ENCODE results near the gene CCDC192.

CCDC192 gene

DNA sequence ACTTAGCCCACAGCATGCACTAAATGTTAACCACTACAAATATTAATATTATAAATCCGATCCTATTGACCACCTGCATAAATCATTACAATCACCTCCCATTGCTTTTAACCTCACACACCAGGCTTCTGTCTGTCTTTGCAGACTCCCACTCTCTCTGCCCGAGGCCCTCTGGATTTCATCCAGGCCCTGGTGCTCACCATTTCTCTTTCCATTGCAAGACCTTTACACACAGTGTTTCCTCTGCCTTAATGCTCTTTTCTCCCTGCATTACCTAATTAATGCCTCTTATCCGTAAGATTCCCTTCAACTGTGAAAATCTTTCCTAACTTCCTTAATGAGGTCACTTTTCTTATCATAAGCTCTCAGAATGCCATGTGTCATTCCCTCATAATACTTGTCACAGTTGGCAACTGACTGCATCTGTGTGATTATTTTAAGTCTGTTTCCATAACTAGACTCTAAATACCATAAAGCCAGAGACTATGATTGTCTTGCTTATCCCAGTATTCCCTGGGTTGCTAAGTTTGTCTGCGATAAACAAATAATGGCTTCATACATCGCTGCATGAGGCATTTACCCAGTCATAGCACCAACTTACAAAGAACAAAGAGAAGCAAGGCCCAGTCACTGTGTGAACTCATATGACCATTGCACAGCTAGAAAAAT lies 155.1 kb downstream of the CCDC192 start:
- no peak for DNase-seq (ENCODE audit: low spot score)
- no peak for TF ChIP-seq CTCF (IDR thresholded peaks at IDR 0.05; ENCODE audit: extremely low read depth, missing control alignments)

- DNase-seq (ENCODE audit: low spot score): no peak
- TF ChIP-seq CTCF (IDR thresholded peaks at IDR 0.05; ENCODE audit: extremely low read depth, missing control alignments): no peak
Observed at GRCh38 chr5:127860291-127860690, 157.1 kb downstream of the CCDC192 start.

DNA sequence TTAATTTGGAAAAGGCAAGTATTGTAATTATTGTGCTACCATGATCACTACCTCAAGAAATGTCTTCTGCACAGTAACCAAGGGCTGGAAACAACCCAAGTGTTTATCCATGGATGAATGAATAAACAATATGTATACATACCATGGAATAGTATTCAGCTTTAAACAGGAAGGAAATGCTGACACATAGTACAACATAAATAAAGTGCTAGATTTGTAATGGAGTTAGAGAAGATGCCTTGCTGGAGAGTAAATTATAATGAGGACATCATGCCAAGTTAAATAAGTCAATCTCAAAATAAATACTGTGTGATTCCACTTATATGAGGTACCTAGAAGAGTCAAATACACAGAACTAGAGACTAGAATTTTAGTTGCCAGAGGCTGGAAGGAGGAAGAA lies 160.0 kb downstream of the CCDC192 start:
- no peak for TF ChIP-seq CTCF (IDR thresholded peaks at IDR 0.05; ENCODE audit: extremely low read depth, missing control alignments)
- DNase-seq (ENCODE audit: low spot score): no peak

DNA sequence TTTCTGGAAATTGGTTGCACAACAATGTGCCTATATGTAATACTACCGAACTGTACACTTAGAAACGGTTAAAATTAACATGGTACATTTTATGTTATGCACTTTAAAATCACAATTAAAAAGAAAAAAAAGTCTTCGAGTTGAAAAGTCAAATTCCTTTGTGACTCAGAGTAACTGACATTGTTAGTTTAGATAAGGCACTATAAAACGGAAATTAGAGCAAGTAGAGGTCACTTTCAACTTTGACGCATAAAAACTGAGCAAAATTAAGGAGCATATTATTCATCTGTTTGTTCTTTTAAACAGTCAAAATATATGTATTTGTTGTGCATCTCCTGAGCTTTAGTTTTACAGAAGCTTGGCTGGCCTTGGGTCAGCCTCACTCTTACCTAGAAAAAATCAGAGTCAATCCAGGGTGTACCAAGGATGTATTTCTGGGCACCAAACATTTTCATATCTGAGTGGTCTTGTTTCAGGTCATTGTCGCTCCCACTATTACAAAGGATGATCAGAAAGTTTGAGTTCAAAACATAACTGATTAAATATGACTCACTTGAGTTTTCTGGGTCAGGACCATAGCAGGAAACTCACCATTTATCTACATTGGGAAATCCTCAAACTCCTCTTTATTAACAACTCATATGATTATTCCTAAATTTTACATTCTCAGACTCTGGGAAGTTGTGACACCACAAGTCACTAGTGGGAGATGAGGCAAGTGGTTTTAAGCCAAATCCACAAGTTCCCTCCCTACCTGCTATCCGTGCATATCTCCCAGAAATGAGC lies 160.6 kb downstream of the CCDC192 start:
- DNase-seq (ENCODE audit: low spot score): no peak
- no peak for TF ChIP-seq CTCF (IDR thresholded peaks at IDR 0.05; ENCODE audit: extremely low read depth, missing control alignments)

DNA sequence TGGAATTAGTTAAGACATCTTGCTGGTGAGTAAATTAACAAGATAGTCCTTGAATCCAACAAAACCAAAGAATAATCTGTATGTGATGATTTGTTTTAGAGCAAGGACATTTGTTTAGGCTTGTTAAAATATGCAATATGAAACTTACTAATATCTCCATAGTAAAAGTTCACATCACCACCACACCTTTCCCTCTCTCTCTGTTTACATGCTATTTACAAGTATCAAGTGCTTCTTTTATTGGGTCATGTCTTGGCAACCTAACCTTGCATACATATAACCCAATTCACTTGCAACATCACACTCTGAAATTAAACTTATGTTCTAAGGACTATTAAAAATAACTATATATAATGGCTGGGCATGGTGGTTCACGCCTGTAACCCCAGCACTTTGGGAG lies 161.3 kb downstream of the CCDC192 start:
- no peak for DNase-seq (ENCODE audit: low spot score)
- no peak for TF ChIP-seq CTCF (IDR thresholded peaks at IDR 0.05; ENCODE audit: extremely low read depth, missing control alignments)

- no peak for TF ChIP-seq CTCF (IDR thresholded peaks at IDR 0.05; ENCODE audit: extremely low read depth, missing control alignments)
- no peak for DNase-seq (ENCODE audit: low spot score)
Observed at GRCh38 chr5:127865273-127865672, 162.1 kb downstream of the CCDC192 start.

DNA sequence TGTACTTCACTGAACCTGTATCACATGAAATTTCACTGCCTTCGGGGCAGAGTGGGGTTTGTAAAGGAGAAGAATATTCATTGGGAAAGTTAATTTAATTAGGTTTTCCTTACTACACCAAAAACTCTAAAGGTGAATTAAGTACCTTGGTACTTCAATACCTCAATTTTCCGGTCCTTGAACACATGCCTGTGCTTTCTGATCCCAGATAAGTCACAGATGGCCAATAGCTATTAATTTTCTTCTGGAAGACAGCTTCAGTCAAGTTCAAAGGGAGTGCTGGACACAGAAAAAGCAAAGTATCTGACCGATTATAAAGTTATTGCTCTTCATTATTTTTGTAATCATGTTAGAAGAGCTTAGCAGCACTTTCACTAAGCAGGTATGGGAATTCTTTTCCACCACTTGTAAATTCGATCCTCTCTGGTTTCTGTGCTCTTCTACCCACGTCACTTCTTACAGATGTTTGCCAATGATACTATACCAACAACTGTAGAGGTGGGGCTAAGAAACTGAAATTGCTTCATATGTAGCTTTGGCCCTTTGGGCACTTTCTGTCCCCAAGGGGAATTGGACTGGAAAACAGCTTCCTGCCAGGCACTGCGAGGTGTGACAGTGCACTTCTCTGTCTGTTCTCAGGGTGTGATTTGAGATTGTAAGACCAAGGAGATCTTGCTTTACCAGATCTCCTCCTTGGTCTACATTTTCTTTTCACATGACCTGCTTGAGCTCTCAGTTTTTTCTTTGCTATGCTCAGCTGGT lies 164.0 kb downstream of the CCDC192 start:
- no peak for DNase-seq (ENCODE audit: low spot score)
- TF ChIP-seq CTCF (IDR thresholded peaks at IDR 0.05; ENCODE audit: extremely low read depth, missing control alignments): no peak
